Measurements from ENCODE around the gene UBXN11. TPM values are rescaled to one million over a fixed set of nuclear protein-coding genes. Genes with fewer than 3 reads are reported as not detected.
"Not testable (repeated sequence)": the region's sequence is repeated elsewhere in the genome, so short reads cannot be mapped to it uniquely, and the experiment has no call there.

The UBXN11 gene
- total RNA-seq, 1 donor from 2014 or later = 23.1 TPM

DNA sequence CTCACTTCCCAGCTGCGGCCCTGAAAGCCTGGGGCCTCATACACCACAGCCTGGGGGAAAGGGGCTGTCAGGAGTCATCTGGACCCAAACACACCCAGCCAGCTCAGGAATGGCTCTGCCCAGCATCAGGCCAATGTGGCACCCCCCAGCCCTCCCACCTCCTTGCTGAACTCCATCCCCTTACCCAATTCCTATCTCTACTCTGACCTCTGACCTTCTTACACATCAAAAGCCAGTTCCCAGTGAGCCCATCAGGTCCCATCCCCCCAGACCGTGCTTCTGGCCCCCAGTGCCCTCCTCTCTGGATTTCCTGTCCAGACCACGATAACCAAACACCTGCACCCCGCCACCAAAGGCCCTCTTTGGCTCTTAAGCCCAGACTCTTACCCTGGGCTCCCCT, 31.2 kb upstream of the UBXN11 start:
- intact Hi-C loops (cut with DNase I) = no loop called here
- ATAC-seq (no peak), DNase-seq (ENCODE audit: low spot score) (no peak)

- intact Hi-C loops (cut with DNase I) = no loop called here
- DNase-seq (ENCODE audit: low spot score) = no peak
- ATAC-seq = peak; percentile 17
Measured at GRCh38 chr1:26337206-26337535, 30.7 kb upstream of the UBXN11 start.

DNA sequence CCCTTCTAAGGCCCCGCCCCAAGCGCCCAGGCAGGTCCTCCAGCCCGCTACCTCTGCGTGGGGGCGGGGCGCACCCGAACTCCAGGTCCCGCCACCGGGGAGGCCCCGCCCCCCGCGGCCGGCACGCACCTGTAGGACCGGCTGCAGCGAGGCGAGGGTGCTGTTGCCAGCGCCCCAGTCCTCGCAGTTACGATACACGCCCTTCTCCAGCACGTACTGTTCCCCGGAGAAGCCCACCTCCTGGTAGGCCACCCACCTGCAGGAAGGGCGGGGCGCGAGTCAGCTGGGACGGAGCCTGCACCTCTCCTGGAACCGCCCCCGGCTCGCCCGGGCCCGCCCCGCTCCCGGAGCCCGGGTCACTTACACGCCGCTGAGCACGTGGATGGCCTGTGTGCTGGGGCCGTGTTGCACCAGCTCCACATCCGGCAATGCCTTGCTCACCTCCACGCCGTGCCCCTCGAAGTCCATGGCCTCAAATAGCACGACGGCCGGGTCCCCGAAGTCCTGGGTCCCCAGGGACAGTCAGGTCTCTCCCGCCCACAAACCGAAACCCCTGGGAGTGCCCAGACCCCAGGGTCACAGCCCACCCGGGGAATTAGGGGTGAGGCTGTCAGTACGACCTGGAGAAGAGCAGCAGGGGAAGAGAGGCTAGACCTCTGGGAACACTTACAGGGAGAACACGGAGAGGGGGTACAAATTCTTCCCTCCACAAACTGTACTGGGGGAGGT, 30.2 kb upstream of the UBXN11 start:
- ATAC-seq = peak; percentile 73
- DNase-seq (ENCODE audit: low spot score) = peak; percentile 73
- intact Hi-C loops (cut with DNase I) = no loop called here

DNA sequence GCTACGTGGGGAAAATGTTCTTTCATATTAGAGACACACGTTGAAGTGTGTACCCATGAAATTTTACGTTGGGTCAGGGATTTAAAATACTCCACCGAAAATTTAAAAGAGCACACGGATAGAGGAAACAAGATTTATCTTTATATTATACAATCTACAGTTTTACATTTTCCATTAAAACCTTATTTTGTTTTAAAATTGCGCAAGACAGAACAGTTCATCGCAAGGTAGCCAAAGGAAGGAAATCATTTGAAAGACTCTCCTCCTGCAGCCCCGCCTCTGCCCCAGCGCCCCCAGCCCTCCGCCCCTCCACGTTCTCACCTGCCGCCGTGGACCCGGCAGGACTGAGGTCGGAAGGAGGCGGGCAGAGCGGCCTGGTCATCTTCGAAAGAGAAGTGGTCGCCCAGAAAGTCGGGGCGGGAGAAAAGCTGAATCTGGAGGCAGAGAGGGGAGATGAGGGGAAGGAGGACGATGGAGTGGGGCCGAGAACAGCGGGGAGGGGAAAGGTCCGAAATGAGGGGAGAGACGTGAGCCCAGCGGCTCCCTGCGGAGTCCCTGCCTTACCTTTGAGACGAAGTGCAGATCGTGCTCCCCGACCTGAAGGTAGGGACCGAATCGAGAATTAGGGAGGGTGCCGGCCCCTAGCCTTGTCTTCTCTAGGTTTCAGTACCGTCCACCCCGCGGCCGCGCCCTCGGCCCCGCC, 29.5 kb upstream of the UBXN11 start:
- intact Hi-C loops (cut with DNase I) = no loop called here
- DNase-seq (ENCODE audit: low spot score) (no peak), ATAC-seq (no peak)

DNA sequence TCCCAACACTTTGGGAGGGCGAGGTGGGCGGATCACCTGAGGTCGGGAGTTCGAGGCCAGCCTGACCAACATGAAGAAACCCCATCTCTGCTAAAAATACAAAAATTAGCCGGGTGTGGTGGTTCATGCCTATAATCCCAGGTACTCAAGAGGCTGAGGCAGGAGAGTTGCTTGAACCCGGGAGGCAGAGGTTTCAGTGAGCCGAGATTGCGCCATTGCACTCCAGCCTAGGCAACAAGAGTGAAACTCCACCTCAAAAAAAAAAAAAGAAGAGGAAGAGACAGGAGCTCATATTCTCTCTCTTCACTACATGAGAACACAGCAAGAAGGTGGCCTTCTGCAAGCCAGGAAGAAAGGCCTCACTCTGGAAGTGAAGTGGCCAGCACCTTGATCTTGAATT, 26.9 kb upstream of the UBXN11 start:
- intact Hi-C loops (cut with DNase I); DNase-seq (ENCODE audit: low spot score); ATAC-seq: not testable (repeated sequence)

GRCh38 chr1:26330276-26330675, 23.8 kb upstream of the UBXN11 start:
- ATAC-seq (no peak), DNase-seq (ENCODE audit: low spot score) (no peak)
- intact Hi-C loops (cut with DNase I) = no loop called here

- intact Hi-C loops (cut with DNase I); ATAC-seq; DNase-seq (ENCODE audit: low spot score): not testable (repeated sequence)
Measured at GRCh38 chr1:26329380-26329779, 22.9 kb upstream of the UBXN11 start.

DNA sequence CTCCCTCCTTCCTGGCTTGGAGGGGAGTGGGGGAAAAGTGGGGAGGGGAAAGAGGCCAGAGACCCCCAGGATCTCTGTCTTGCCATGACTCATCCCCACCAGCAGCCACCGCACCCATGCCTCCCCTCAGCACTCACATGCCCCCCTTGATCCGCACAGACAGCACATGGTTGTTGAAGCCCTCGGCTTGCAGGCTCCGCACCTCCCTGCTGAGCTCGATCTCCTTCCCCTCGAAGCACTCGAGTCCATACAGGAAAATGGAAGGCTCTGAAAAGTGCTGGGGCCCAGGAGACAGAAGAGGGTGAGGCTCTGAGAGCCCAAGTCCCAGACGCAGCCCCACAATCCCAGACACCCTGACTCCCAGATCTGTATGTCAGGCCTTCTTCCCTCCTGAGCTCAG, 22.2 kb upstream of the UBXN11 start:
- DNase-seq (ENCODE audit: low spot score) (no peak), ATAC-seq (no peak)
- intact Hi-C loops (cut with DNase I) = no loop called here

DNA sequence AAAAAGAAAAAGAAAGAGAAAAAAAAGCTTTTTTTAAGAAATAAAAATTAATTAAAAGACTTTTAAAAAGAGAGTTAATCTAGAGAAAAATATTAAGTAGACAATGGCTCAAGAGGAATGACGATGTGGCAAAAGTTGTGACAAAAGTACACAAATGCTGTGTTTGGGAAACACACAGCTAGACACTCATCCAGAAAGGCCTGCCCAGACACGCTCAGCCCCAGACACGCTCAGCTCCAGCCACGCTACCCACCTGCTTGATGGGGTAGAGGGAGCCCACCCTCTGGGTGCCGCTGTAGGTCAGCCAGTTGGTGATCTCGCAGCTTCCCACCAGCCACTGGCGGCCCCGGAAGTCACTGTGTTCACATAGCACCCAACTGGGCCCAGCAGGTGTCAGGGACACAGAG, 21.5 kb upstream of the UBXN11 start:
- no peak for DNase-seq (ENCODE audit: low spot score)
- intact Hi-C loops (cut with DNase I) = no loop called here
- ATAC-seq = no peak

DNA sequence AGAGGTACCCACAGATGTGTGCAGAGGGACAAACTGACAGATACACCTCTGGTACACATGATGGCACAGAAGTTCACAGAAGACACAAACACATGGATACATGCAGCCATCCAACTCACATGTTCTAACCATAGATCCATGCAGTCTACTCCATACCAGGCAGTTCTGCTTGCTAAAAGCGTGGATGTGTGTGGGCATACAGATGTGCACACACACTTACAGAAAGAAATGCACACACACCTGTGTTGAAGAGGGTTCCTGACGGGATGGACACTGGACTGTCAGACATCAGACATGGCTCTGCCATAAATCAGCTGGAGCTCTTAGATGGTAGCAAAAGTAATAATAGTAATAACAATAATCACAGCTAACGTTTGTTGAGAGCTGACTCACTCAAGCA, 18.1 kb upstream of the UBXN11 start:
- intact Hi-C loops (cut with DNase I) = no loop called here
- ATAC-seq (no peak), DNase-seq (ENCODE audit: low spot score) (no peak)

DNA sequence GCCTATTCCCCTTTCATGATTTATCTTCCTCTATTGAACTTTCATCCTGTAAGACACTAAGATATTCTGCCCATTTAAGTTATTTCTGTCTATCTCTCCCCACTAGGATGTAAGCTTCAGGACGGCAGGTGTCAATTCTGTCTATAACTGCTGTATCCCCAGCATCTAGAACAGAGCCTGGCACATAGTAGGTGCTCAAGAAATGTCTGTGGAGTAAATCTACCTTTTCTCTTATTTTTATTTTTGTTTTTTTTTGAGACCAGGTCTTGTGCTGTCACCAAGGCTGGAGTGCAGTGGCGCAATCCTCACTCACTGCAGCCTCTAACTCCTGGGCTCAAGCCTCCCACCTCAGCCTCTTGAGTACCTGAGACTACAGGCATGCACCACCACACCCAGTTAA, 16.9 kb upstream of the UBXN11 start:
- intact Hi-C loops (cut with DNase I) = no loop called here
- DNase-seq (ENCODE audit: low spot score) (no peak), ATAC-seq (no peak)

DNA sequence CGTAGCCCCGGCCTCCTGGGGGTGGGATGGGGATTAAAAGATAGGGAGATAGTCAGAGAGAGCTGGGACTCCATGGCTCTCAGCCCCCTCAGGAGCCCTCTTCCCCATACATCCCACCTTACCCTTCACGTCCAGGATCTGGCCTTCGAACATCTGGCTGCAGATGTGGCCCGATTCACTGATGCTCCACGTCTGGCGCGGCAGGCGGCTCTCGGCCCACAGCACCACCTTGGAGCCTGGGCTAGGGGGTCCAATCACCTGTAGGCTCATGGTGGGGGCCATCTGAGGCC, 15.6 kb upstream of the UBXN11 start:
- ATAC-seq = no peak
- intact Hi-C loops (cut with DNase I) = no loop called here
- DNase-seq (ENCODE audit: low spot score) = no peak

DNA sequence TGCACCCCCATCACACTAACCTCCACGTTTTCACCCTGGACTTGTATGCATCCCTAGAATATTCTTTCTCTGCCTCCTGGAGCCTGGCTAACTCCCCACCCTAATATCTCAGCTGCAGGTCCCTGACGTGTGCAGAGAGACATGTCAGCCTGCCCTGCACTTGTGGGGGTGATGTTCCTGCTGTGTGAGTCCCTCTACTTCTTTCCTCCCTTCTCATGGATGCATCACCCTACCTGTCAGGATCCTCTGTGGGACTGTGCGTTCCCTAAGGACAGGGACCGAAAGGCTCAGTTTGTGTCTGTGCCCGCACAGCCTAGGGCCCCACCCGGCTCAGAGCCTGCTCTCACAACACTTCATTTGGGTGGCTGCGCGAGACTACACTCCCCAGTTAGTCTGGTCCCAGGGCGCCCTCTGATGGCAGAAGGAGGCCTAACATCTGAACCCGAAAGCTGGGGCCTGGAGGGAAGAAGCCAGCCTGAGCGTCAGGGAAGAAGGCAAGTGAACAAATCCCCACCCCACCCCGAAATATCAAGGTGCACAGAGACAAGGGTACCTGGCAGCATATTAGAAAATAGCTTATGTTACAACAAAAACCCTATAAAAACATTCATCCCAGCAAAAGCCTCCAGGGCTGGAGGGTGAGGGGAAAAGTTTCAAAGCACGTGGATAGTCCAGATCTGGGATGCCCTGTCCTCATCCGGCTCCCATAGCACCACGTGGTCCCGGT, 15.0 kb upstream of the UBXN11 start:
- ATAC-seq (peak; percentile 93), DNase-seq (ENCODE audit: low spot score) (peak; percentile 96)
- intact Hi-C loops (cut with DNase I) = no loop called here

- intact Hi-C loops (cut with DNase I) = no loop called here
- DNase-seq (ENCODE audit: low spot score) = no peak
- ATAC-seq = peak; percentile 17
Measured at GRCh38 chr1:26320896-26321295, 14.5 kb upstream of the UBXN11 start.

DNA sequence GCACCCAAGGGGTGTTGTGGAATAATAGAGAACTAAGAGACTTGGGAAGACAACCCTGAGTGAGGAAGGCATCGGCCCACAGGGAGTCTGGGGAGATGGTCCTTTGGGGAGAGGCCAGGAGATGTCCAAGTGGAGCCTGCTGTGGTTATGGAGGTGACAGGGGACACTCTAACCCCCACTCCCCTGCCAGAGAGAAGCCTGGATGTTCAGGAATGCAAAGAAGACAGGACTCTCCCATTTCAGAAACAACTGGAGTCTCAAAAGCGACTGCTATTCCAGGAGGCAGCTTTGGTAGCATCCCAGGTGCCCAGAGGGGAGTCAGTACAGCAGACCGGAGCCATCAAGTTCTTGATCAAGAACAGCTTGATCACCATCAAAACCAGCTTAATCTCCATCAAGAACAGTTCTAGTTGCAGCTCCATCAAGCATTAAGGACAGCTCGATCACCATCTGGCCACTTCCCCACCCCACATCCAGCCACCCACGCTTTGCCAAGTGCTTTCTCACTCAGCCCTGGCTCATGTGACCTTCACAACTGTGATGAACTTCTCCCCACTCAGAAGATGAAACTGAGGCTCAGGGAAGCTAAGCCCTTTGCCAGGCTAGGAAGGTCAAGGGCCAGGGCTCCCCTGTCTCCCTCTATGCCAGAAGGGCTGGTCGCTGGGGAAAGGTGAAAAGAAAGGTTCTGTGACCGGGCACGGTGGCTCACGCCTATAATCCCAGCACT, 12.1 kb upstream of the UBXN11 start:
- DNase-seq (ENCODE audit: low spot score) (no peak), ATAC-seq (peak; percentile 40)
- intact Hi-C loops (cut with DNase I) = loop anchor here (5.0 kb wide), 1 partner anchor 36 kb away; the partner anchor contains the start of gene SH3BGRL3

DNA sequence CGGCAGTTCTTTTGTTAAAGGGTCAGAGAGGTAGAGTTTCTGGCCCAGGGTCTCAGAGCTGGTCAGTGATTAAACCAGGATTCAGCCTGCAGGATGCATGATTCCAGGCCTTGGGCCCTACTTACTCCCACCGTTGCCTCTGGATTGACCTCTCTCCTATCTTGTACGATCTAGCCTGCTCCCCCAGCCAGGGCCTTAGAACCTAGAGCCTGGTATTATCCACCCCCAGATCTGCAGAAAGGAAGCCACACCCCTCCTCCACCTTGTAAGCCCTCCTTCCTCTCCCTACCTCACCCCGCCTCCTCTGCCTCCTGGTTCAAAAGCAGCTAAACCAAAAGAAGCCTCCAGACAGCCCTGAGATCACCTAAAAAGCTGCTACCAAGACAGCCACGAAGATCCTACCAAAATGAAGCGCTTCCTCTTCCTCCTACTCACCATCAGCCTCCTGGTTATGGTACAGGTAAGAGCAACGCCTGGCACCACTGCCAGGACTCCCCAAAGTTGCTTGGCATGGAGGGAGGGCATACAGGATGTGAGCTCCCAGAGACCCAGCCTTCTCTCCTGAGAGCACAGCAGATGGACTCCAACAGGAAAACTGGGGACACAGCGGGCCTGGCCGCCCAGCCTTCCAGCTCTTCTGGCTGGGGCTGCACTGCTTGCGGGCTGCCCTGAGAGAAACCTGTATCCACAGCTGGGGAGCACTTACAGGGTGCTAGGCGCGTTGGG, 11.3 kb upstream of the UBXN11 start, which contains the start of gene CD52:
CD52 (plus strand) TSS at position 347 of the 726 bp plus-strand sequence; CDS start at position 407, 60 bp downstream.
- intact Hi-C loops (cut with DNase I) = loop anchor here (5.0 kb wide), 1 partner anchor 35 kb away; the partner anchor contains the start of gene SH3BGRL3
- DNase-seq (ENCODE audit: low spot score) (no peak), ATAC-seq (no peak)

DNA sequence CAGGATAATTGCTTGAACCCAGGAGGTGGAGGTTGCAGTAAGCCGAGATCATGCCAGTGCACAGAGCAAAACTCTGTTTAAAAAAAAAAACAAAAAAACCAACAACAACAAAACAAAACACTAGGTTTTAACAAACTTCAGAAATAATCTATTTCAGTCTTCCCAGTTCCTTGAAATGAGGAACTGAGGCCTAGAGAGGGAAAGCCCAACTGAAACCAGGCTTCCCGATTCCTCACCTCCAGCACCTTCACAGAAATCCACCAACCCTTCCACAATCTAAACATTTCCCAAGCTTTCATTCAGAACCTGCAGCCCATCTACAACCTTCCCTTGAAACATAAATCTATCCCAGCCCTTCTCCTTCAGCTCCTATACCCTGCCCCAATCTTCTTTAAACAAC, 10.7 kb upstream of the UBXN11 start:
- no peak for ATAC-seq
- DNase-seq (ENCODE audit: low spot score) = no peak
- intact Hi-C loops (cut with DNase I) = loop anchor here (5.0 kb wide), 1 partner anchor 35 kb away; the partner anchor contains the start of gene SH3BGRL3

Data from sciatic nerve (tissue), 2 donors.